Lung microvascular endothelial cell (primary cell): Measurements from ENCODE around the gene VPS4A. TPM values are rescaled to one million over a fixed set of nuclear protein-coding genes. Genes with fewer than 3 reads are reported as not detected.
A peak's percentile ranks its signal among the peaks of the same experiment; 100 is the strongest.
"Not testable (repeated sequence)": the region's sequence is repeated elsewhere in the genome, so short reads cannot be mapped to it uniquely, and the experiment has no call there.

Source experiments
- DNase-seq, 2 donors: peaks; one replicate each; pipeline versions ENCODE4 v3.0.0 to v3.0.0-alpha.2; 2010; ENCODE audit warnings: low read depth in 2 of 2
- total RNA-seq: library from RNA; depleted of rRNA; stranded (reverse); fragments of >200 nt; gene quantifications from 2 replicates; pipeline ENCODE4 v1.2.1, GENCODE V29; 2014

The VPS4A gene
- total RNA-seq = 24.6 and 32.7 TPM in 2 replicates

GRCh38 chr16:69310653-69311532, at the start of gene VPS4A:
Gene VPS4A (plus strand): TSS chr16:69311350. CDS start chr16:69311512, 162 bp downstream.
- peak; percentile 97 to 98 for DNase-seq

- no peak for DNase-seq
Observed at GRCh38 chr16:69266334-69267063, 44.7 kb upstream of the VPS4A start.

GRCh38 chr16:69267633-69268032, 43.5 kb upstream of the VPS4A start:
- no peak for DNase-seq

- no peak for DNase-seq
Observed at GRCh38 chr16:69270395-69270794, 40.8 kb upstream of the VPS4A start.

GRCh38 chr16:69270831-69271230, 40.3 kb upstream of the VPS4A start:
- DNase-seq = no peak

GRCh38 chr16:69273009-69273408, 38.1 kb upstream of the VPS4A start:
- no peak for DNase-seq

- DNase-seq = no peak
Observed at GRCh38 chr16:69274699-69275235, 36.4 kb upstream of the VPS4A start.

- DNase-seq = peak in 1 of 2 donors; percentile 33
Observed at GRCh38 chr16:69276148-69277115, 34.7 kb upstream of the VPS4A start.

GRCh38 chr16:69277413-69277812, 33.7 kb upstream of the VPS4A start:
- DNase-seq = no peak

- DNase-seq = no peak
Observed at GRCh38 chr16:69283851-69284250, 27.3 kb upstream of the VPS4A start.

- DNase-seq = no peak
Observed at GRCh38 chr16:69285240-69285639, 25.9 kb upstream of the VPS4A start.

- DNase-seq = peak; percentile 73 to 85
Observed at GRCh38 chr16:69286941-69287713, 24.0 kb upstream of the VPS4A start.

GRCh38 chr16:69291657-69292056, 19.5 kb upstream of the VPS4A start:
- DNase-seq = not testable (repeated sequence)

- DNase-seq = no peak
Observed at GRCh38 chr16:69293401-69293800, 17.7 kb upstream of the VPS4A start.

- no peak for DNase-seq
Observed at GRCh38 chr16:69294051-69294450, 17.1 kb upstream of the VPS4A start.

- DNase-seq = not testable (repeated sequence)
Observed at GRCh38 chr16:69296771-69297170, 14.4 kb upstream of the VPS4A start.

- DNase-seq = no peak
Observed at GRCh38 chr16:69298261-69298660, 12.9 kb upstream of the VPS4A start.

- DNase-seq = peak in 1 of 2 donors; percentile 24
Observed at GRCh38 chr16:69301187-69301586, 10.0 kb upstream of the VPS4A start.

- peak in 1 of 2 donors; percentile 41 for DNase-seq
Observed at GRCh38 chr16:69301861-69302260, 9.3 kb upstream of the VPS4A start.

- no peak for DNase-seq
Observed at GRCh38 chr16:69302301-69302700, 8.8 kb upstream of the VPS4A start.
